ENCODE results near the gene ATG4C. TPM values are rescaled to one million over a fixed set of nuclear protein-coding genes. Genes with fewer than 3 reads are reported as not detected.

Gene ATG4C
- total and polyA plus RNA-seq, 9 donors: 2.7 to 13.7 (median 11.2) TPM

GRCh38 chr1:62901650-62902049, 117.7 kb downstream of the ATG4C start:
- intact Hi-C loops (cut with DNase I): no loop called here
- 74 to 81% (median 80%) methylated on average over 1 of the region's 1 CpG for WGBS, 3 donors
- no peaks in the 10 kb centered on the region for H3K4me1 ChIP-seq (ENCODE audit: insufficient read depth)
- no peaks in the 10 kb centered on the region for H3K9me3 ChIP-seq
- no peaks in the 10 kb centered on the region for H3K36me3 ChIP-seq
- no peaks in the 10 kb centered on the region for H3K27me3 ChIP-seq
- DNase-seq: no peak
- H3K4me3 ChIP-seq: no peak overlapping the region
- TF ChIP-seq POLR2A (IDR thresholded peaks at IDR 0.05): no peak
- no peak for TF ChIP-seq EP300 (IDR thresholded peaks at IDR 0.05)
- TF ChIP-seq CTCF (IDR thresholded peaks at IDR 0.05): no peak
- no peak overlapping the region for H3K27ac ChIP-seq

- TF ChIP-seq CTCF (IDR thresholded peaks at IDR 0.05): no peak
- TF ChIP-seq POLR2A (IDR thresholded peaks at IDR 0.05): no peak
- no peak for TF ChIP-seq EP300 (IDR thresholded peaks at IDR 0.05)
- 94% methylated on average over 12 of the region's 12 CpGs for WGBS, 3 donors
- DNase-seq: no peak
- Histone ChIP-seq H3K9me3 (no peaks in the 10 kb centered on the region), H3K27ac (no peak overlapping the region), H3K4me3 (no peak overlapping the region), H3K36me3 (no peaks in the 10 kb centered on the region), H3K4me1 (ENCODE audit: insufficient read depth) (no peaks in the 10 kb centered on the region), H3K27me3 (no peaks in the 10 kb centered on the region)
- intact Hi-C loops (cut with DNase I): no loop called here
Observed at GRCh38 chr1:62903522-62903921, 119.6 kb downstream of the ATG4C start.

- H3K36me3 ChIP-seq: no peaks in the 10 kb centered on the region
- H3K27me3 ChIP-seq: no peaks in the 10 kb centered on the region
- 74 to 82% (median 80%) methylated on average over 8 of the region's 8 CpGs for WGBS, 3 donors
- H3K4me1 ChIP-seq (ENCODE audit: insufficient read depth): no peaks in the 10 kb centered on the region
- TF ChIP-seq CTCF (IDR thresholded peaks at IDR 0.05) (no peak), EP300 (IDR thresholded peaks at IDR 0.05) (no peak), POLR2A (IDR thresholded peaks at IDR 0.05) (no peak)
- no peak overlapping the region for H3K4me3 ChIP-seq
- no peak overlapping the region for H3K27ac ChIP-seq
- H3K9me3 ChIP-seq: no peaks in the 10 kb centered on the region
- intact Hi-C loops (cut with DNase I): no loop called here
- no peak for DNase-seq
Observed at GRCh38 chr1:62903982-62904855, 120.3 kb downstream of the ATG4C start.

GRCh38 chr1:62904856-62905225, 120.9 kb downstream of the ATG4C start:
- no peak overlapping the region for H3K4me3 ChIP-seq
- H3K27ac ChIP-seq: no peak overlapping the region
- 47 to 59% (median 52%) methylated on average over 5 of the region's 5 CpGs for WGBS, 3 donors
- intact Hi-C loops (cut with DNase I): no loop called here
- no peak for DNase-seq
- no peaks in the 10 kb centered on the region for H3K4me1 ChIP-seq (ENCODE audit: insufficient read depth)
- H3K36me3 ChIP-seq: no peaks in the 10 kb centered on the region
- TF ChIP-seq EP300 (IDR thresholded peaks at IDR 0.05) (no peak), POLR2A (IDR thresholded peaks at IDR 0.05) (no peak), CTCF (IDR thresholded peaks at IDR 0.05) (no peak)
- H3K27me3 ChIP-seq: no peaks in the 10 kb centered on the region
- no peaks in the 10 kb centered on the region for H3K9me3 ChIP-seq

Data from ovary (tissue), 9 donors.